Measurements from ENCODE around the gene CD69.

Gene CD69

DNA sequence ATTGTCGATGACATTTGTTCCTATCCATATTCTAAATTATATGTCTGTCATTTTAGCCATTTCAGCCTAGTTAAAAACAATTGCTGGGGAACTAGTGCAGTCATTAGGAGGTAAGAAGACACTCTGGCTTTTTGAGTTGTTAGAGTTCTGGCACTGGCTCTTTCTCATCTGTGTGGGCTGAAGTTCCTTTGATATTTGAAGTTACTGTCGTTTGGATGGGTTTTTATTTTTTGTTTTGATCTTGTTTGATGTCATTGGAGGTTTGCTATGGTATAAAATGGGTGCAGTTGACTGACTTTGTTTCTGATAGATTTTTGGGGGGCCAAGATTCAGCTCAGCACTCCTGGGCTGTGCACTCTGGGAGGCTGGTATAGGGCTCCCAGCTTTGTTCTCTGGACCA lies 20.7 kb upstream of the CD69 start:
- no peak for DNase-seq (ENCODE audit: low read depth)

DNA sequence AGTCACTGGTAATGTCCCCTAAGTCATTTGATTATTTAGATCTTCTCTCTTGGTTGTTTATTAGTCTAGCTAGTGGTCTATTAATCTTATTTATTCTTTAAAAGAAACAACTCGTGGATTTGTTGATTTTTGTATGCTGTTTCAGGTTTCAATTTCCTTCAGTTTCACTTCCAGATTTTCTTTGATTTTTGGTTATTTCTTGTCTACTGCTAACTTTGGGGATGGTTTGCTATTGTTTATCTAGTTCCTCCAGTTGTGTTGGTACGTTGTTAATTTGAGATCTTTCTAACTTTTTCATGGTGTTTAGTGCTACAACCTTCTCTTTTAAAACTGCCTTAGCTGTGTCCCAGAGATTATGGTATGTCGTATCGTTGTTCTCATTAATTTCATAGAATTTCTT lies 18.5 kb upstream of the CD69 start:
- no peak for DNase-seq (ENCODE audit: low read depth)

DNA sequence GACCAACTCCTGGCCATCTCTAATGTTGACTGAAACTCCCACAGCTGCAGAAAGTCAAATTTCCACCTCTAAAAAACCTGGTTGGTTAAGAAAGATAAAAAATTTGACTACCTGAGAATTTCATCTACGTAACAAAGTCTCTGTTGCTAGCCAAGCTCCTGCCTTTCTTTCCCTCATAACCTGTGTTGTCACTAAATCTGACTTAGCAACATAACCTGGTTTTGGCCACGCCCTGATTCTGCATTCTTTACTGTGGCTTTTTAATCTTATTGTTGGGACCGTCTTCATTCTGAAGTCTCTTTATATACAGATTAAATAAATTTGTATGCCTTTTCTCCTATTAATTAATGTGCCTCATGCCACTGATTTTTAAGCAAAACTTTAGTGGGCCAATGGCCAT lies 16.1 kb upstream of the CD69 start:
- DNase-seq (ENCODE audit: low read depth) = no peak

DNA sequence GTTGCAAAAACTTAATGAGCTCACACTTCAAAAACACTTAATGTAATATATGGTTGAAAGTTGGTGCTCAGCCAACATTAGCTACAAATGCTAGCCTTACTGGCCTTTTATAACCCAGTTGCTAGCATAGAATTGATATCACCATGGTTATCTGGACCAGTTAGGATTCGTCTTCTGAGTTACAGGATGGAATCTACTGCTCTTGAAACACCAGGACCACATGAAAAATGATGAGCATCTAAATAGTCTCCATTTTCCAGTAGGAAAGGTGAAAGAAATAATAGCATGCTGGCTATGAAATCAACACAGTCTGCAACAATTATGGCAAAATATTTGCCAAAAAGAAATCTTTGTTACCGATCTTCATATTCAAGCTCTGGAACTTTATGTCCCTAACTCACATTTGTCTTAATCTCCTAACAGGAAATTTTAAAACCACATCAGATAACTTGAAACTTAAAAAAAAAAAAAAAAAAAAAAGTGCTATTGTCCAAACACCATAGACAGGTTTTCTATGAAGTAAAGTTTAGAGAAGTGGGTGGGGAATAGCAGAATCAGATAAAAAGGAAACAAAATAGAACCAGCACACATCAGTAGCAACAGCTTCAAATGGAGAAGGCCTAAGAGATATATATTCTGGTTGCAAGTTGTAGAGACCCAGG lies 12.6 kb upstream of the CD69 start:
- no peak for DNase-seq (ENCODE audit: low read depth)

DNA sequence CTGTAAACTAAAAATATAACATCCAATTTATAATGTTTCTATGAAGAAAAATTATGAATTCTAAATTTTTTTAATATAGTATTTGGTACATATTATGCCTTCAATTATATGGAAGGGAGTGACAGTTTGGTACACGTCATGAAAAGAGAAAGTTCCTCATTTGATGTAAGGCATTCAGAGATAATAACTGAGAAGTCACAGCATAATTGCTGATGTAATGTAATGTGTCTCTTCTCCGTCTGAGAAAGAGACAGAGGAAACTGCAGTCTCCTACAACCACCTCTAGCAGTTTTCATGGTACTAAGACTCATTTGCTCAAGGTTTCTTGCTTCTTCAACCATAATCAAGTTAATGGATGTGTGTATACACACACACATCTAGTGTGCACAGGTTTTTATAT lies 2.3 kb upstream of the CD69 start:
- no peak for DNase-seq (ENCODE audit: low read depth)

DNA sequence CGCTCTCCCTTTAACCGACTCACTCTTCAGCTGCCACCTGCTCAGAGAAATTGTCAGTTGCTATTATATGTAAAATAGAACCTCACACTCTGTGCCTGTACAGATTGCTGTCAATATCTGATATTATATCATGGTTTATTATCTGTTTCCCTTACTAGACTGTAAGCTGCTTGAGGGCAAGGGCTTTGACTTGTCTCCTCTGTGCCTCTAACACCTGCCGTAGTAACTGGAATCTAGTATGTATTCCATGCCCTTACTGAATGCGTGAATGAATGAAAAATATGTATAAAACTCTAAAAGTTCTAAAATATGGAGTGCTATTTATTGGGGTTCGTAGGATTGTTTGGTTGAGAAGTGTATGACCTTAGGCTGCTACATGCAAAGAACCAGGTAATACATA lies 1.7 kb upstream of the CD69 start:
- DNase-seq (ENCODE audit: low read depth) = no peak

DNA sequence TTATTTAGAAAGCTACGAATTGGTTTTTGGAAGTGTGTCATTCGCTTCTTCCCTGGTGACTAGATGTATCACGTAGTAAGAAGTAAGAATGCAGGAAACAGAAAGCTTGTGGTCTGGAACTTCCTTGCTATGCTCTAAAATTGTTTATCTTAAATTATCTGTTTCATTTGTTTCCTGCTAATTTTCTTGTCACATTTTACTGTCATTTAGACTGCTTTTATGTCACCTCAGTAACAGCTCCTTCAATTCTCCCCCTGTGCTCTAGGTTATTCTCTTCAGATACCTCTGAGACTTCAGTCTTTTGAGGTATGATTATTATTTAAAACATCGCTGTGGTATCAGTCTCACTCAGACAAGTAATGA lies 699 bp upstream of the CD69 start:
- DNase-seq (ENCODE audit: low read depth) = no peak

DNA sequence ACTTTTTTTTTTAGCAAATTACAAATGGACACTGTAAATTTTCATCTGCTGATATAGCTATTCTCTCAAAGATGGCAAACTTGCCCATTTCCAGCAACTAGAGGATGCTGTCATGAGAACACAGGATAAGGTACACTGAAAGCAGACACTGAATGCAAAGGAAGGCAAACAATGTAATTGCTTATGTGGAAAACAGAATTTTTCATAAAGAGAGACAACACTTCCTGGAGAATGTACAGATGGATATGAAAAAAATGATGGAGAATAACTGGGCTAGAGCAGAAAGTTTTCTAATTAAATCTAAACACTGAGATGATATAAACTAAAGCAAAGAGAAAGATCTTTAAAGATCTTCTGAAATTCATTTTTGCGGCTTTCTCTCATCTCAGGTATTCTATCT lies 581 bp downstream of the CD69 start:
- no peak for DNase-seq (ENCODE audit: low read depth)

DNA sequence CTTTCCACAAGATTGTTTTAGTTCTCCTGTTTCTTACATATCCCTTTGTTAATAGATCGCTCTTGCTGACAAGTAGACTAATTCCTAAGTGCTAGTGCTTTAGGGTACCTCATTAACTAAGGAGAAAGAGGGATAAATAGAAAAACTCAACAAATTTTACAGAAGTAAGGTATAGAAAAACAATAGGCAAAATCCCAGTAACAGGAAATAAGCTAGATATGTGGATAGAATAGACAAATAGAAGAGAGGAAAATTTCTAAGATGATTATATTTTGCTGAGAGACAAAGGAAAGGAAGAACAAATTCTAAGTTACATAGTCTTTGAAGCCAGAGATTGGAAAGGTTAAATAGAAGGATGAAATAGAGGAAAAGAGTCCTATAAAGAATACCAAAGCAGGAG lies 1.0 kb downstream of the CD69 start:
- DNase-seq (ENCODE audit: low read depth) = no peak

DNA sequence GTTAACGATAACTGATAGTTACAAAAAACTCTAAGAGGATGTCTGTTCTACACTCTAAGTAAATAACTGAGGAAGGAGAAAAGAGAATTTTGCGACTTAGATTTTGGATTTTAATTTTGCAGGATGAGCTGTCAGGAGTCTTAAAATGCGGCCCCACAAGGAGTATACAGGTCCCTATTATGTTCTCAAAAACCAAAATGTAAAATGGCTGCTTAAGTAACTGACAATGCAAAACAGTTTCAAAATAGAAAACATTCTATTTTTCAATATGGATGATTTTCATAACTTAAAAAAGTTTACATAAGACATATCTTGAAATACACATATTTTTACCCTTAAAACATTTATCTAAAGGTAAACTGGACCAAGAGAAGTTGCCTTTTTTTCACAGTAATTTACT lies 2.6 kb downstream of the CD69 start:
- no peak for DNase-seq (ENCODE audit: low read depth)

DNA sequence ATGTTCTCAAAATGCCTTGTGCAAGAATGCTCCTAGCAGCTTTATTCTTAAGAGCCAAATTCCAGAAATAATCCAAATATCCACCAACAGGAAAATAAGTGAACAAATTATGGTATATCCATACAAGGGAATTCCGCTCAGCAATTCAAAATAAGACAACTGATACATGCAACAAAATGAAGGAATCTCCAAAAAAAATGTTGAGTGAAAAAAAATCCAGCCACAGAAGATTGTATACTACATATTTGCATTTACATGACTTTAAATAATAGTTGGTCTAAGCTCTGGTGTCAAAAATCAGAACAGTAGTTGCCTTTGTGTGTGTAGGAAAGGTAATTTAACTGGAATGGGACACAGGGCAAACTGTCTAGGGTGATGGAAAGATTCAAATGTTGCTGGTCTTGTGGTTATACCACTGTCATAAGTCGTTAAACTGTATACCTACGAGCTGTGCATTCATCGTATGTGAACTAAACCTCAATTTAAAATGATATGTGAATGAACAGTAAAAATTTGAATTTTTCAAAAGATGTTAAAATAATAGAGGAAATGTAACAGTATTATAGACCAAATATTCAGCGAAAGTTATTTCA lies 3.2 kb downstream of the CD69 start:
- no peak for DNase-seq (ENCODE audit: low read depth)

DNA sequence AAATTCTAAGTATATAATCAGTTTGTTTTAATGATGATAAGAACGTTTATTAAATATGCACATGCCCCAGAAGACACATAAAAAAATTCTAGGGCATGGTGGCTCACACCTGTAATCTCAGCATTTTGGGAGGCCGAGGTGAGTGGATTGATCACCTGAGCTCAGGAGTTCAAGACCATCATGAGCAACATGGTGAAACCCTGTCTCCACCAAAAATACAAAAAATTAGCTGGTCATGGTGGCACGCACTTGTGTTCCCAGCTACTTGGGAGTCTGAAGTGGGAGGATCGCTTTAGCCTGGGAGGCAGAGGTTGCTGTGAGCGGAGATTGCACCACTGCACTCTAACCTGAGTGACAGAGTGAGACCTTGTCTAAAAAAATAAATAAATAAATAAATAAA lies 4.0 kb downstream of the CD69 start:
- DNase-seq (ENCODE audit: low read depth) = no peak

DNA sequence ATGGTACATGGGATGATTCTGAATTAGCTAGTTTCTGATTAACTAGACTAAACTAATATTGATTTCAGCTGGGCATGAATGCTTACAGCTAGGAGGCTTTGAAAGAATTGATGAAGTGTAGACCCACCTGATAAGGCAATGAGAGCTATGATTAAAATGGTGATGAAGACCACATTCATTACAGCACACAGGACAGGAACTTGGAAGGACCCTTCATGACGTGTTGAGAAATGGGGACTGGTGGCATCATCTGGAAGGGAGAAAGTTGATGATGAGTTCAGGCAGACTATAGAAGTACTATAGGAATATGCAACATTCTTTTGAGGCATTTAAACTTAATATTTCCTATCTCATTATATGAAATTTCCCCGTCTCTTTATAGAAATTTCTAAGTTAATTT lies 4.5 kb downstream of the CD69 start:
- no peak for DNase-seq (ENCODE audit: low read depth)

DNA sequence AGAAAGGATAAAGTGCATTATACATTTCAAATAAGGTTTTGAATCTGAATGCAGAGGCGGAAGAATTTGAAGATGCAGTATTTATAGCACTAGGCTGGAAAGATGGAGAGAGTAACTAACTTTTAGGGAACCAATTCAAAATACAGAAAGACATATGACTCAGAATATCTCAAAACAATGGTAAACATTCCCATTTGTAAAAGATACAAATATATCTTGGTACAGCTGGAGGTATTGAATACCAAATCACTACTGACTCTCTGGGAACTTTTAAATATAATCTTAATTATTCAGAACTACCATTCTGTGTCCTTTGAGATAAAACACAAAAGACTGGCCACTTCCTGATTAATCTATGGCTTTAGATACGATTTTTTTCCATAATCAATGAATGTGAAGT lies 5.1 kb downstream of the CD69 start:
- DNase-seq (ENCODE audit: low read depth) = no peak

DNA sequence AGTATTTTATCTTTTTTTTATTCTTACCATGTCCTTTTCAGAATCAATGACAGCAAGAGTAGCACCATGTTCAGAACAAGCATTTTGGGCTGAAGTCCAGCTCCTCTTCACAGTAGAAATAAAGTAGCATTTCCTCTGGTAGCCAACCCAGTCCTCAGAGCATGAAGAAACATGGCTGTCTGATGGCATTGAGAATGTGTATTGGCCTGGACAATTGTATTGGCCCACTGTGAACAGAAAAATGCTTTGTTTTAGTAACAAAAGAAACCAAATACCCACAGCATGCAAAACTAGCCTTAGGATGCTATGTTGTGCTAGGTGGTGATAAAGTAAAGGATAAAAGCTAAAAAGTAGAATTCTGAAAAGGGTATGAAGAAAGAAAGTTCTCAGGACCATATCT lies 5.7 kb downstream of the CD69 start:
- no peak for DNase-seq (ENCODE audit: low read depth)

DNA sequence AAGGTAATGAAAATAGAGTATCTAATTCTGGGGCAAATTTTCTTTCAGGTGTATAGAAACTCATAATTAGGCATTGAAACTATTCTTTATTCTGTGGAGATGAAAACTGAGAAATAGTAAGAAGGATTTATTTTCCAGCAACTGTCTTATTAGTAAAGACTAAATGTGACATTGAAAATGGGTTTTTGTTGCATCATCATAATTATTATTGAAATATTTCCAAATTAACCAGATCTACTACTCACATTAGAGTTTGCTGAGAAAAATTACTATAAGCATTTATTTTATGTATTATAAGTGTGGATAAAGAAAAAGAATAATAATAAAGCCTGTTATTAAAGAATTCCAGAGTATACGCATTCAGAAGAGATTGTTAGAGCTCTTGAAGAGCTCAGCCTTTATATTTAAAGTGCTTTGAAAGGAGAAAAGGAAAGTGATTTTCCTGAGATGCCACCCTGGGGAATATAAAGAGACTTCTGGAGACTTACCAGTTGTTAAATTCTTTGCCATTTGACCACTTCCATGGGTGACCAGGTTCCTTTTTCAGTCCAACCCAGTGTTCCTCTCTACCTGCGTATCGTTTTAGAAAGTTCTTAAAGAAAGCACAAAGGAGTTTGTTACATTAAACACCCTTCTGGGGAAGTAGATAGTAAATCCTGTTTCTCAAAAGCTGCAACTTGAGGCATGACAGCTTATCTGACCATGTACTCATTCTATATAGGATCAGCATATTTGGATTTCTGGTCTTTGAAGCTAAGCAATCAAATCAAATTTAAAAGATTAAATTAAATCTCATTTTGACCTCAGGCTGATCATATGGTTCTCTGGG lies 6.4 kb downstream of the CD69 start:
- no peak for DNase-seq (ENCODE audit: low read depth)

DNA sequence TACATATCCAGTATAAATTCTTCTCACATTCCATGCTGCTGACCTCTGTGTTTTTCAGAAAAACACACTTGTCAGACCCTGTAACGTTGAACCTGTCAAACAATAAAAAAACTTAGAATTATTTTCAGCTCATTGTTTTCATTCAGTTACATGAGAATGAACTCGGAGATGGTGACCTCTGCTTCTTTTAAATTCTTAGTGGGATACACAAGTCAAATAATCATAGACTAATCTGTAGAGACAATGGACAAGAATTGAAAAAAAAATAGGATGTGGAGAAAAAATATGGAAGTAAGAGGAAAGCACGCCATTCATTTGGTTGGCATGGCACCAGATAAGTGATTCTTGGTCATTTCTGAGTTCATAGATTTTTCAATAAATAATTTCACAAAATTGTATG lies 7.2 kb downstream of the CD69 start:
- DNase-seq (ENCODE audit: low read depth) = no peak

DNA sequence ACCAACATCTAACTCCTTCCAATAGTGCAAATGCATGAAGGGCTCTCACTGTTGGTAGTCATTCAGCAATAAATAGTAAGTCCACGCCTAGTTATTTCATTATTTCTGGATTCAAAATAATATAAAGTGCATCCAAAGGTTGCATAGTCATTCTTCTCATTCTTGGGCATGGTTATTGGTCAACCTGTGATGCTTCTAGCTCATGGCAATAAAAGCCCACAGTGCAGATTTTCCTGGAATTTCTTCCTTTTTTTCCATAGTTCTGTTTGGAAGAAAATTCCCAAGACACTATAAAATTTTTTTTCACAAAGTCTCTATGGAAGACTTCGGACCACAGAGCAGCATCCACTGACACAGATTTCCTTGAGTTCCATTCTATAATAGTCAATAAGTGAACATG lies 7.6 kb downstream of the CD69 start:
- no peak for DNase-seq (ENCODE audit: low read depth)

DNA sequence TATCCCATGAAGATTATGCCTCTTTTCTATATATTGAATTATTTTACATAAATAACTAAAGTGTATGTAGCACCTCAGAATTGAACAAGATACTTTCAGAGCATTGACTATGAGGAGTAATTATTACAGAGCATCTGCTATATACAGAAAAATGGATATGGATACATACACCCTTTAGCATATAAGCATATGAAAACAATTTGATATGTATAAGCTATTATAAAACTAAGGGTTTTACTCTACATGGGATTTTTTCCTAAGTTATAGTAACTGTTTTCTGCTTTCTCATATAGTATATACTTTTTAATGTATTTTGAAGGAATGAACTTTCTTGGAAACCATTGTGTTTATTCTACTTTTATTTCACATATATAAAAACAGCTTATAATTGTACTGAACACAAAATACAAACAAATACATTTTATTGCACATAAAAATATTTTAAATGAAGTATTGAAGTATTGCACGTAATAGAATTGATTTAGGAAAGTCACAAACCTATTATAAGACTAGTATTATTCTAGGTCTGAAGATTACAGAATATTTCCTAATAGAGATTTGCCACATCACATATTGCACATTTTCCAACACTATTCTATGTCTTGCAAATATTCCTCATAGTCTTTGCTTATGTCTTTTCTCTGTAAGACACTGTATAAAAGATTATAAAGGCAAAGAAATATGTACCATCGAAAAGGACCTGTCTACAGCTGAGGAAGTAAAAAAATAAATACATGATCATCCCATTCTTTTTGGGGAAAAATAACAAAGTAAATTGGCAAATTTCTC lies 8.4 kb downstream of the CD69 start:
- no peak for DNase-seq (ENCODE audit: low read depth)

DNA sequence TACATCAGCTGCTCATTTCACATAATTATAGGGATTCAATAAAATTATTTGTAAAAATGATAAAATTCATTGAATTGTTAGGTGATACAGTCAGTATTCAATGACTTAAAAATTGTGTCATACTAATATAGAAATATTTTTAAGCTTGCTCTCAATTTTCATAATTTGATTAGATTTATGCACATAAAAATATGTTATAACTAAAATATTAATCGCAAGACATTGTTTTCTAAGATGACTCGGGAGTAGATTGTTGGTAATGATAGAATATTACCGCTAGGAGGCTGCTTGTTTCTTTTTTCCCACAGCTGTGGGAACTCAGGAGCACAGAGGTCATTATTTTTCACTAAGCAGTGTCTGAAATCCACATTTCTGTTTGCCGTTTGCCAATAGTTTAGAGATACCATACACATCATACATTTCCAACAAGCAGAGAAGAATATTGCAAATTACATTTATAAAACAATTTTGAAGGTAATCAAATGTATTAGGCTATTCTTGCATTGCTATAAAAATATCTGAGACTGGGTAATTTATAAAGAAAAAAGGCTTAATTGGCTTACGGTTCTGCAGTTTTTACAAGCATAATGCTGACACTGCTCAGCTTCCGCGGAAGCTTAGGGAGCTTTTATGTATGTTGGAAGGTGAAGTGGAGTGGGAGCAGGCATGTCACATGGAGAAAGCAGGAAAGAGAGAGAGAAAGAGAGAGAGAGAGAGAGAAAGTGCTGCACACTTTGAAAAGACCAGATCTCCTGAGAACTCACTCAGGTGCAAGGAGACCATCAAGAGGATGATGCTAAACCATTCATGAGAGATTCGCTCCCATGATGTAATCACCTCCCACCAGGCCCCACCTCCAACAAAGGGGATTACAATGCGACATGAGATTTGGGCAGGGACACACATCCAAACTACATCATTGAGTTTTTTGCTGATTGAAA lies 9.2 kb downstream of the CD69 start:
- peak; percentile 29 for DNase-seq (ENCODE audit: low read depth)

DNA sequence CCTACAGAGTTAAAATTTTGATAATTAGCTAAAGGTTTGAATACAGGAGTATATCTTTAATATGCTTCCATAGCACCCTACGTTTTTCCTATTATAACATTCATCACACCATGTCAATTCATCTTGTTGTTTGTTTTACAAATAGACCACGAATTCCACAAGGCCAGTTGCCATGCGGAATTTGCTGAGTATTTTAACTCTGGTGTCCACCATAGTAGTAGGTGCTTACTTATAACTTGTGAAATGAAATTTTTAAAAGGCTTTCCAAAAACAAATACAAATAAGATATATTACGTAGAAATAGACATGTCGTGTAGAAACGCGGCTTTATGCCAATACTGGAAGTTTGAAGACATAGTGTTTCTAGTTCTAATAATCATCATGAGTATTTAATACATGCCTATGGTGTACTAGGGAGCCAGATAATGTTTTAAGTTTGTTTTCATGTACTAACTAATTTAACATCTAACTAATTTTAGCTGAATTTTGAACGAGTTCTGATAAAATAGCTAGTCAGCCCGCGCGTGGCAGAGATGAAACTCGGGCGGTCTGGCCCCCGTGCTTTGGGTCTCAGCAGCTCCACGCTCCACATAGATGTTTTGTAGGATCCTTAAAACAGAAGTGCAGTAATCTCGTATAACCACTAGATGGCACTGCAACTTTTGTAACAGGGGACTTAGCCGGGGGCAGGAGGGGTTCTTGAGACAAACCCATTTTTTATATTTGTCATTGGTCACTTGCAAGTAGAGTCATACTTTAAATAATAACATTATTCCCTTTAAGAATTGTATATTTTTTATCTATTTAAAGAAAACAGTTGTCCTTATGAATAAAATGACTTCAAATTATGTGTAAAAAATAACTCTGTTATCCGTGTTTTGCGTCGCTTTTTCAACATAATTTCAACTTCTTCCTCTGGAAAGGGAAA lies 10.2 kb downstream of the CD69 start:
- DNase-seq (ENCODE audit: low read depth) = peak; percentile 23
